Measurements from ENCODE around the gene SPAG5.

SPAG5 gene

DNA sequence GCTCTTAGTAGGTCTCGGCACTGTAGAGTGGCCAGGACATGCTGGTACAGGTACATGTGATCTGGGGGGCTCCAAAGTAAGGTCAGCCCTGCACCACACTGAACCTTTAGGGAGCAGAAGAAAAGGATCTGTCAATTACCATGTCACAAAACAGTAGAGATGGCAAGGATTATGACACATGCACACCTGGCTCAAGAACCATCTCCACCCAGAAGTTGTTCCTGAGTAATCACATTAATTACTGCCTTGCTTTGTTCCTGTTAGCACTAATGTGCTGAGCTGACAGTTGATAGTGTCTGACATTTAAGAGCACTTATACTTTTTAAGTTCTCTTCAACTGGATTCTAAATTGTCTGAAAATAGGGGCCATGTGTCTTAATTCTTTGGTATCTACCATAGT lies 36.7 kb upstream of the SPAG5 start:
- TF ChIP-seq, protein P1, sequence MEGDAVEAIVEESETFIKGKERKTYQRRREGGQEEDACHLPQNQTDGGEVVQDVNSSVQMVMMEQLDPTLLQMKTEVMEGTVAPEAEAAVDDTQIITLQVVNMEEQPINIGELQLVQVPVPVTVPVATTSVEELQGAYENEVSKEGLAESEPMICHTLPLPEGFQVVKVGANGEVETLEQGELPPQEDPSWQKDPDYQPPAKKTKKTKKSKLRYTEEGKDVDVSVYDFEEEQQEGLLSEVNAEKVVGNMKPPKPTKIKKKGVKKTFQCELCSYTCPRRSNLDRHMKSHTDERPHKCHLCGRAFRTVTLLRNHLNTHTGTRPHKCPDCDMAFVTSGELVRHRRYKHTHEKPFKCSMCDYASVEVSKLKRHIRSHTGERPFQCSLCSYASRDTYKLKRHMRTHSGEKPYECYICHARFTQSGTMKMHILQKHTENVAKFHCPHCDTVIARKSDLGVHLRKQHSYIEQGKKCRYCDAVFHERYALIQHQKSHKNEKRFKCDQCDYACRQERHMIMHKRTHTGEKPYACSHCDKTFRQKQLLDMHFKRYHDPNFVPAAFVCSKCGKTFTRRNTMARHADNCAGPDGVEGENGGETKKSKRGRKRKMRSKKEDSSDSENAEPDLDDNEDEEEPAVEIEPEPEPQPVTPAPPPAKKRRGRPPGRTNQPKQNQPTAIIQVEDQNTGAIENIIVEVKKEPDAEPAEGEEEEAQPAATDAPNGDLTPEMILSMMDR (IDR thresholded peaks at IDR 0.05; ENCODE audit: extremely low read depth, missing control alignments), result no peak
- no peak for DNase-seq (ENCODE audit: low spot score)

DNA sequence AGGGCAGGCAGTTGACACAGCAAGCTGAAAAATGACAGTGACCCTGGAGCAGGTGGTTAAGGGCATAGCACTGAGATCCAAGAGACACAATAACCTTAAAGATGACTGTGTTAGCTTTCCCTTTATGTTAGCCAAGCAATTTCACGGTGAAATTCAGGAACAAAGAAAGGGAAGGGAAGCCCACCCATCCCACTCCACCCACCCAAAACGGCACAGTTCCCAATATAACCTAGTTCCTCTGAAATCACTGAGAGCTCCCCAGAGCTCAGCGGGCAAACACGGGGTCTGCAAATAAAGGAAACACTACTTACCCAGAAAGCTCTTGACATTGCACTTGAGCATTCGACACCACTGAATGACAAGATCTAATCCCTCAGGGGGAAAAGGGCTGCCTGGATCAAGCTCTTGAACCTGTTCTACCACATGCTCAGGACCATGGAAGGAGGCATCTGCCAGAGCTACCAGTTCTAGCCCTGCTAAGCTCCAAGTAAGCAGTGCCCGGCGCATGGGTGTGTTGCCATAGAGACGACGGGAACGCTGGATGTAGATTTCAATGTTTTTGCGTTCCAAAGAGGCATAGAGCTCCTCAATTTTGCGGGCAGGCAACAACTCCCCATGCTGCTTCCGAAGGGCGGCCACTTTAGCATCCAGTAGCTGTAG lies 35.5 kb upstream of the SPAG5 start:
- TF ChIP-seq, protein P1 (IDR thresholded peaks at IDR 0.05; ENCODE audit: extremely low read depth, missing control alignments), result no peak
- DNase-seq (ENCODE audit: low spot score), result no peak

DNA sequence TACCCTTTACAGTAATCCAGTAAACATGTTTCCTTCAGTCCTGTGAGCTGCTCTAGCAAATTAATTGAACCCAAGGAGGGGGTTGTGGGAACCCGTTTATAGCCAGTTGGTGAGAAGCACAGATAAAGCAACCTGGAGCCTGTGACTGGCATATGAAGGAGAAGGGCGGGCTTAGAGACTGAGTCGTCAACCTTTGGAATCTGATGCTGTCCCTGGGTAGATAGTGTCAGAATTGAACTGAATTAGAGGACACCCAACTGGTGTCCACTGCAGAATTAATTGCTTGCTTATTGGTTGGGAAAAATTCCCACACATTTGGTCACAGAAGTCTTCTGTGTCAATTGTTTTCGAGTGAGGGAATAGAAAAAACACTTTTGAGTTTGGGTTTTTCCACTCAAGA lies 28.0 kb upstream of the SPAG5 start:
- TF ChIP-seq, protein P1 (IDR thresholded peaks at IDR 0.05; ENCODE audit: extremely low read depth, missing control alignments), result no peak
- DNase-seq (ENCODE audit: low spot score), result no peak

DNA sequence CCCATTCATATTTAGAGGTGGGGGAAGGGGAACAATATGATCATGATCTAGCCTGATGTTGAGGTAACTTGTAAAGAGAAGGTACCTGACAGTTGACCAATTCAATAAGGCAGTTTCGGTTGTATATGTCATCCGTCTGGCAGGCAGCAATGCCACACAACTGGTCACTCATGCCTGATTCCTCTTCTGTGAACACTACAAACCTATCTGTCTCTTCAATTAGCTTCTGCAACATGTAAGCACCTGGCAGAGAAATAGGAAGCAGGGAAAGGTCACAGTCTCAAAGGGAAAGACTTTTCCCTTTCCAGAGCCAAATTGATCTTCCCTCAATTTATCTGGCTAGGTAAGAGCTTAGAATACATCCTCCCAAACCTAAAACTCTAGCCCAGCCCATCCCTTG lies 25.3 kb upstream of the SPAG5 start:
- TF ChIP-seq, protein P1 (IDR thresholded peaks at IDR 0.05; ENCODE audit: extremely low read depth, missing control alignments), result no peak
- no peak for DNase-seq (ENCODE audit: low spot score)

GRCh38 chr17:28623696-28624095 lies 24.9 kb upstream of the SPAG5 start:
- DNase-seq (ENCODE audit: low spot score), result no peak
- TF ChIP-seq, protein P1 (IDR thresholded peaks at IDR 0.05; ENCODE audit: extremely low read depth, missing control alignments), result no peak

DNA sequence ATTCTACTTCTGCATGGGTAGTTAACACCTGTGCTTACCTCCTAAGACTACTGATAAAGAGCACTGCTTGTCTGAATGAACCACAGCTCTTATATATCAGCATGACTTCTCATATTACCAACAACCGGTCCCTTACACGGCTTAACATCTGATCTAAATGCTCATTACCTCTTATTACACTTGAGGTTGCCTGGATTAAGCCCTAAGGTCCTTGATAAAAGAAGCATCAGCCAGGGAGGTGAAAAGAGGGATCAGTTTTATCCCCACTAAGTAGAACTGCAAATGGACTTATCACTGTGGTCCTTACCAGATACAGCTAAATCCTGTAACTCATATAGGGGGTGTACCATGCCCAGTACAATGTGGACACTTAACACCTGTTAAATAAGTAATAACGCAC lies 23.4 kb upstream of the SPAG5 start:
- no peak for DNase-seq (ENCODE audit: low spot score)
- TF ChIP-seq, protein P1 (IDR thresholded peaks at IDR 0.05; ENCODE audit: extremely low read depth, missing control alignments), result no peak

- DNase-seq (ENCODE audit: low spot score), result no peak
- TF ChIP-seq, protein P1 (IDR thresholded peaks at IDR 0.05; ENCODE audit: extremely low read depth, missing control alignments), result no peak
Observed at GRCh38 chr17:28620010-28620409, 21.2 kb upstream of the SPAG5 start.

Measured in GM20000 (cell line).